ENCODE data around the gene SLC8A1.

The SLC8A1 gene

DNA sequence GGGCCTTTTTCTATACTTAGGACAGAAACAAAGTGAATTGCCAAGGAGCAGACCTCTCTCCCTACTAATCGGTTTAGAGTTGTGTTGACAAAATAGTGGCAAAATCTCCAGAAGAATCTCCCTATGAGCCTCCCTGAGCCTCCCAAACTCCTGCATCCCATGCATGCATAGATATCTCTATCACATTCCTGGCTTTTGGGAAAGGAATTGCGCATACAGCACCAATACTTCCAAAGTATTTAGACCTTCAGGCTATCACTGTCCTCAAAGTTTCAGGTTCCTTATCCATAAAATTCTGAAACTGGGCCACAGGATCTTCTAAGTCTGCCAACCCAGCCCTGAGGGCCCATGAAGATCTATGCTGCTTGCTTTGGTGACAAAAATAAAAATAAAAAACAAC, 152.1 kb downstream of the SLC8A1 start:
- DNase-seq: no peak

DNA sequence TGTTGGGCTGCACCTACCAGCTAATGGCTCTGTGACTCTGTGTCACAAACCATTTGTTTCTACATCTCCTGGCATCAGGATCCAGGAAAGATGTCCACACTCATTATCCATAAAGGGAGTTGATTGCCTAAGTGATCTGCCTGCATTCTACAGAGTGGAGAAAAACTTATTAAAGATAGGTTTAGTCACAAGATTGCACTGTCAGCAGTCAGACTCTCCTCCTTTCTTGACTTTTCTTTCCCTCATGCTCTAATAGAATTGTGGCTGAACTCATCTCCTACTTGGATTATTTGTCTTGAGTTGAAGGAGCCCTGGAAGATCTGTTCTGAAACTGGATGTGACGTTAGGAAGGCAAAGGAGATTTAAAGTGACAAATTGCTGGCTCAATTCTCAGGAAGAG, 152.7 kb downstream of the SLC8A1 start:
- no peak for DNase-seq

GRCh38 chr2:40298026-40298425, 153.9 kb downstream of the SLC8A1 start:
- DNase-seq: no peak

GRCh38 chr2:40292291-40292690, 159.6 kb downstream of the SLC8A1 start:
- DNase-seq: no peak

DNA sequence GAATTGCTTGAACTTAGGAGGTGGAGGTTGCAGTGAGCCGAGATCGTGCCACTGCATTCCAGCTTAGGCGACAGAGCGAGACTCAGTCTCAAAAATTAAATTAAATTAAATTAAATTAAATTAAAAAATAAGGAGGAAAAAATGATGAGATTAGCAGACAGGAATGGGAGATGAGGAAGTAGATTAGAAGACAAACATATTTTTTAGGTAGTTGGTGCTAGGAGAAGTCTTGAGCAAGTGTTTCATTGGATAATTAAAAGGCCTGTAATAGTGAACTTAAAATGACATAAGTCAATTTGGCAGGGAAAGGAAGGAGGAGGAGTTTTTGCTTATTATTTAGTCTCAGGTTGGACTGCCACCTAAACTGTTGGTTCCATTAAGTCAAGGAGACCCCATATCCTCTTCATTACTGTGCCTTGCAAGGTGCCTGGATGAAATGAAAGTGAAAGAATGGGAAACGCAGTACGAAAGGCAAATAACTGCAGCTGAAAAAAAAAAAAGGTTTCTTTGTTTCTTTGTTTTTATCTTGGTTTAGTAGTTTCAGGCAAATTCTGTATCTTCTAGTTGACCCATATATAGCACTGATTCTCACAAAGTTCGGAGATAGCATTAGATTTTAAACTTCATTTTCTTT, 162.0 kb downstream of the SLC8A1 start:
- no peak for DNase-seq

DNA sequence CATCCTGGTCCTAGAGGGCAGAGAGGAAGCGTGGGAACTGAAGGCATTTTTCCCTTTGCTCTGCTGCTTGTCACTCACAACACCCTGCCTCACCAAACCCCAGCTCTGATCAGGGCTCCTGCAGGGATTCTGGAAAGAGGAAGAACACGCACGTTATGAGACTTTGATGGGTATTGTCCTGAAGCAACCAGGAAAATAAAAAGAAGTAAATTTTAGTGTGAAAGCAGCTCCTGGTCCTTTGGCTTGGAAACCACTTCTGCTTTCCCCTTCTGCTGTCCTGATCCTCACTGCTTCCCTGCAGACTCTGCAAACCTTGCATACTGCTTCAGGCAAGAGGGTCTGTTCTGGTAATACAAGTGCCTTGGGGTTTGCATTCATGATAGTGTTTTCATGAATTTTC, 164.1 kb downstream of the SLC8A1 start:
- DNase-seq: no peak

- no peak for DNase-seq
Measured at GRCh38 chr2:40287195-40287594, 164.7 kb downstream of the SLC8A1 start.

- no peak for DNase-seq
Measured at GRCh38 chr2:40286721-40287120, 165.2 kb downstream of the SLC8A1 start.

- DNase-seq: no peak
Measured at GRCh38 chr2:40285391-40285790, 166.5 kb downstream of the SLC8A1 start.

- DNase-seq: no peak
Measured at GRCh38 chr2:40284797-40285196, 167.1 kb downstream of the SLC8A1 start.

DNA sequence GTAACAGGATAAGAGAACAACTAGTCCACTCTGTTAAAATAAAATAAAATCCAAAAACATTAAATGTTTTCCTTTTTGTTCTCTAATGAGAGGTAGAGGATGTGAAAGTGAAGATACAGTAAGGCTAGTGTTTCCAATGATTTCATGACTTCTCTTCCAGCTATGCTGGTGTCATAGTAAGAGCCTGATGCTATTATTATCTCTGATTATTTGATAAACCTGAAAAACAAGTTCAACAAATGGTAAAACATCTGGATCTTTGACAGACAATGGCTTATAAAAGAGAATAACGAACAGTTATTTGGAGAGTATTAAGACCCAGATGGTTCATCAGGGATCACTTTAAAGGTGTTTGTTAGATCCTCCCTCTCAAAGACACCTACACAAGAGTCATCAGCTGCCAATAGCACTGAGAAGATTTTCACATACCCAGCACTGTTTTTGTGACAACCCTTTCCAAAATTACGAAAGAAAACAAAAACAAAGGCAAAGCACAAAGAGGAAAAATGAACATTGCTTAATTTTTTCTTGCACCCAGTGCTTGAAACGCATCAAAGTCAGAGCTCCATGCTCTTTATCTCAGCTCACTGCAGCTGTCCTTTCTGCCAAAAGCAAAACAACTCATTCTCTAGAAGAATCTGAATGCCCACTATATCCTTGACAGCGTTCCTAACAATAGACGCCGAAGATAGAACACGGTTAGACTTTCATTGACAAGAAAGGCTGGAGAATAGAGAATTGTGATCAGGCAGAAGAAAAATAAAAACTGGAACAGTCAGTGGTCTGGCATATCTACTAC, 168.6 kb downstream of the SLC8A1 start:
- DNase-seq: no peak

- no peak for DNase-seq
Measured at GRCh38 chr2:40282428-40282827, 169.5 kb downstream of the SLC8A1 start.

DNA sequence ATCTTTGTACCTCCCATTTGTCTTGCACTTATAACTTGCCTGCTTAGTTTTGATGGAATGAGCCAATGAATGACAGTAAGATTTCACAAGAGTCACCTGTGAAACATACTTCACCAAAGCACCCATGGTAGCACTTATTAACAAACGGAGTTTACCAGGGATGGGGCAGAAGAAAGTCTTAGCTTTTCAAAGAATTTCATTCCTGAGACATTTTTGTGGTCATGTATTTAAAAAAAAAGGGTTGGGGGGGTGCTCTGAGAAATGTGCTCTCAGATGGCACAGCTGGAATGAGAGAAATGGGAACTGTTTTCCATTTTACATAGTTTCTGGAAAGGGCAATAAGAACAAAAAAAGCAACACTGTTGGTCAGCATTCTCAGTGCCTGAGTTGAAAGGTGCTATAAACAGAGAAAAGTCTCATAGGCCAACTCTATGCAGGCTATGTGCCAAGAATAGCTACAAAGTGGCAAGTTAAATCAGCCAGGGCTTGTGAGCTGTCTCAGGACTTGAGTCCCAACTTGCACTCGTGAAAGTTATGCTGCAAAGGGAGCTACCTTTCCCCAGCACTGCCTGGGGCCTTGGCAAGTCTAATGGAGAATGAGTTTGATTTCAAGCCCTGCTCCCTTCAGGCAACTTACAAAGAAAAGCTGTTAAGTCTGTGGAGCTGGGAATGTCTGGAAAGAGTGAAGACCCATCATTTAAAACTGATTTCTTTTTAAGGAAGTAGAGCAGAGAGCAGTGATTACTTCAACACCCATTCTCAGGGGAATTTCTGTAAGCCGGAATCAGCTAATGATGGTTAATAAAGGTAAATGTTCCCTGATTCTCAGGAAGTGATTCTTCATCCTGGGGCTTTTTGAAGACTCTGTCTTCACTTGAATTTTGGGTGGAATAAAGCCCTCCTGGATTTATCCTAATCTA, 170.6 kb downstream of the SLC8A1 start:
- DNase-seq: no peak

- DNase-seq: no peak
Measured at GRCh38 chr2:40279482-40279881, 172.4 kb downstream of the SLC8A1 start.

- no peak for DNase-seq
Measured at GRCh38 chr2:40279001-40279400, 172.9 kb downstream of the SLC8A1 start.

- no peak for DNase-seq
Measured at GRCh38 chr2:40276076-40276475, 175.8 kb downstream of the SLC8A1 start.

DNA sequence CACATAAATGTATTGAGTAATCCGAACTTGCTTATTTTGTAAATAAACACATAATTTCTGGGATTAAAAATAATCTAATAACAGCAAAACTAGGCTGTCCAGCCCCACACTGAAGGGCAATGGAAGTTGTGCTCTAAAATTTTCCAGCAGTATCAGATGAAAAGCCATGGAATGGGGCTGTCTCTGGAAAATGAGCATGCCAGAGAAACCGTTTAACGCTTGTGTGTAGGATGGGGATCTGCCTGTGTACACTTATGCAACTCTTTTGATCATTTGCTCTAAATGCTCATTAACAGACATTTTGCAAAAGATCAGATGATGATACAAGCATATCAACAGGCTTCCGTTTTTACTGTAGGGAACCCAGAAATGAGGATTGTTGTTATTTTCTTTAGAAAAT, 177.6 kb downstream of the SLC8A1 start:
- DNase-seq: no peak

DNA sequence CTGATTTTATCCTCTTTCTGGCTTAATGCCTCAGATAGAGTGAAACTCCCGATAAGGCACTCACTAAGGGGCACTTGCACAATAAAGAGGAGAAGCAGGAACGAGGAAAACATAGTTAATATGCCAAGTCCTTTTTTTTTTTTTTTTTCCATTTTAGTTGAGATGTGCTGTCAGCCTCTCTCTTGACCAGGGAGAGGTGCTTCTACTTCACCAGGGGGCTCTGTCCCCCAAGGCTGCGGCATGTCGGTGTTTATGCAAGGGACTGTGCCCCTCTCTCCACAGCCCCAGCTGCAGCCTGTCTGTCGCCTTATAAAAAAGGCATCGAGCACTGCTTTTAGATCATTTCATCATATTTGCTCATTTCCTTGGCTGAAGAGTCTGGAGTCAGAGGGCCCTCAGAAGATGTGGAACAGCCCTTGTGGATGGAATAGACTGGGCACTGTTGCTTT, 178.1 kb downstream of the SLC8A1 start:
- no peak for DNase-seq

GRCh38 chr2:40271094-40271493, 180.8 kb downstream of the SLC8A1 start:
- DNase-seq: no peak

- no peak for DNase-seq
Measured at GRCh38 chr2:40270372-40270771, 181.5 kb downstream of the SLC8A1 start.

GRCh38 chr2:40268566-40268965, 183.3 kb downstream of the SLC8A1 start:
- DNase-seq: no peak

- no peak for DNase-seq
Measured at GRCh38 chr2:40266201-40266600, 185.7 kb downstream of the SLC8A1 start.

- no peak for DNase-seq
Measured at GRCh38 chr2:40265602-40266001, 186.3 kb downstream of the SLC8A1 start.

GRCh38 chr2:40261042-40261441, 190.8 kb downstream of the SLC8A1 start:
- DNase-seq: no peak

All from SW 1271 (cell line).